GM19397 (cell line): Measurements from ENCODE around the gene DAB1.

Experiments
- ATAC-seq: cut with Tn5 transposase; IDR thresholded peaks from one replicate; pipeline ENCODE4 v1.9.1; 2021; ENCODE audit warnings: mild to moderate bottlenecking, moderate library complexity; ENCODE audit not compliant: unreplicated experiment

DAB1 gene

GRCh38 chr1:56995414-56996100, 428.3 kb downstream of the DAB1 start:
- no peak for ATAC-seq

GRCh38 chr1:56993475-56993874, 430.4 kb downstream of the DAB1 start:
- ATAC-seq: no peak

GRCh38 chr1:56992318-56993125, 431.3 kb downstream of the DAB1 start:
- no peak for ATAC-seq

GRCh38 chr1:56991576-56991975, 432.3 kb downstream of the DAB1 start:
- no peak for ATAC-seq

GRCh38 chr1:56986397-56986796, 437.5 kb downstream of the DAB1 start:
- ATAC-seq: no peak

- no peak for ATAC-seq
Observed at GRCh38 chr1:56985857-56986256, 438.0 kb downstream of the DAB1 start.

GRCh38 chr1:56983484-56983883, 440.4 kb downstream of the DAB1 start:
- no peak for ATAC-seq

- no peak for ATAC-seq
Observed at GRCh38 chr1:56979986-56980755, 443.7 kb downstream of the DAB1 start.

- no peak for ATAC-seq
Observed at GRCh38 chr1:56978819-56979218, 445.0 kb downstream of the DAB1 start.

- ATAC-seq: no peak
Observed at GRCh38 chr1:56977910-56978309, 445.9 kb downstream of the DAB1 start.

GRCh38 chr1:56975446-56975845, 448.4 kb downstream of the DAB1 start:
- no peak for ATAC-seq

- ATAC-seq: no peak
Observed at GRCh38 chr1:56973923-56974742, 449.7 kb downstream of the DAB1 start.

- ATAC-seq: no peak
Observed at GRCh38 chr1:56972976-56973375, 450.9 kb downstream of the DAB1 start.

GRCh38 chr1:56970280-56970679, 453.6 kb downstream of the DAB1 start:
- no peak for ATAC-seq

- no peak for ATAC-seq
Observed at GRCh38 chr1:56968878-56969495, 454.9 kb downstream of the DAB1 start.

- ATAC-seq: no peak
Observed at GRCh38 chr1:56967900-56968832, 455.7 kb downstream of the DAB1 start.

- no peak for ATAC-seq
Observed at GRCh38 chr1:56967355-56967754, 456.5 kb downstream of the DAB1 start.

- ATAC-seq: no peak
Observed at GRCh38 chr1:56966698-56966999, 457.2 kb downstream of the DAB1 start.

GRCh38 chr1:56965916-56966697, 457.8 kb downstream of the DAB1 start, which contains the start of gene C8B:
C8B (minus strand) TSS chr1:56966015; CDS start chr1:56965948, 67 bp downstream.
- no peak for ATAC-seq
